ENCODE results near the gene SYNDIG1.

The SYNDIG1 gene

DNA sequence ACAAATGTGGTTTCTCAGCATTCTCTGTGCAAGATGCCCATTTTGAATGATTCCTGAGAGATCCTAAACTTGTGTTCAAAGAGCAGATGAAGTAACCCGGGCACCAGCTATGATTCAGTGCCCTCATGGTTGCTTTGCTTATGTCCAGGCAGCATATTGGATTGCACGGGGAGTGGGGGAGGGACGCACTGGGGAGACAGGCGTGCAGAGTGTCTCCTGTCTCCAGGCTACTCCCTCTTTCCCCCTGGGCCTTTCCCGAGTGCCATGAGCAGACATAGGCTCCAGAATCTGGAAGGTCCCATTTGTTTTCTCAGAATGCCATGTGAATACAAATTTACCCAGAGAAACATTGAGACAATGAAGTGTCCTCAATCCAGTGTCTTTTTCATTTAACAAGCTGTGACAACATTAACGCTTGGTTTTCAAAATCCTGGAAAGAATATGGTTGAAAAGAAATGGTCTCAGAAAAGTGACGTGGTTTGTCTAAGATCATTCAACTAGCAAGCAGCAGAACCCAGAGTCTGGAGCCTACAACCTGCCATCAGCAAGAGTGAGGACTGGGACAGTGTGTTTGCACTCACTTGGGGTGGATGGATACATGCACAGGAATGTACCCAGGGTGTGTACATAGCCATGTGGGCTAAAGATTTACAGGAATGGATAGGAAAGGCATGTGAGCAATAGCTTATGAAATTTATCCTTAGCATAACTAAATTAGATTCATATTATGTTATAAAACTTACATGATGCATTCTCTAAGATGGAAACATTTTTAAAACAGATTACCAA, 4.2 kb downstream of the SYNDIG1 start:
- no peak for DNase-seq (ENCODE audit: low read depth)

DNA sequence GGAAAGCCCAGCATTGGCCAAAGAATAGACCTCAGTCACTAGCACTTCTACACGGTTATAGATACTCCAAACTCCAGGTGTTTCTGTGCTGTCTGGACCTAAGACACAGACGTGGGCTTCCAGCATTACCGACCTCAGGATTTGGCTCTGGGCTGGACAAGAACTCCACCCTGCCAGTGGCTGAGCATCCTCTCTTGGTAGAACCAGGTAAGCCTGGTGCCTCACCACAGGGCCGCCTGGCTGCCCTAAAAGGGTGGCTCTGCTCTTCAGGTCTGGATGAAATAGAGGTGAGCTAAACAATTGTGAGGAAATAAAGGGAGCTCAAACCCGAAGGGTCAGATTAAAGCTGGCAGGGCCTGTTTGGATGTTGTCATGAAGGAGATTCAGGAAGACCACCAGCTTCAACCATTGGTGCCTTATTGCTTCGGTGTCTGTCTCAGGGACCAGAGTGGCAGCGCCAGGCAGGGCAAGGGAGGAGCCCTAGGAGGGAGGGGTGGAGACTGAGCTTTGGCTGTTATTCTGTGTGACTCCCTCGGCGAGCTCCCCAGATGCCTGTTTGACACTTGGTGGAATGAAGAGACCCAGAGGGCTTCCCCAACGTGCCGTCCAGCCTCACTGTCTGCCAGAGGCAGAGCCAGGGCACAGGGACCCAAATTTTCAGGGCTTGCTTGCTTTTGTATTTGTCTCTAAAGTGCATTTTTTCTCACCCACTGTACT, 8.6 kb downstream of the SYNDIG1 start:
- no peak for DNase-seq (ENCODE audit: low read depth)

DNA sequence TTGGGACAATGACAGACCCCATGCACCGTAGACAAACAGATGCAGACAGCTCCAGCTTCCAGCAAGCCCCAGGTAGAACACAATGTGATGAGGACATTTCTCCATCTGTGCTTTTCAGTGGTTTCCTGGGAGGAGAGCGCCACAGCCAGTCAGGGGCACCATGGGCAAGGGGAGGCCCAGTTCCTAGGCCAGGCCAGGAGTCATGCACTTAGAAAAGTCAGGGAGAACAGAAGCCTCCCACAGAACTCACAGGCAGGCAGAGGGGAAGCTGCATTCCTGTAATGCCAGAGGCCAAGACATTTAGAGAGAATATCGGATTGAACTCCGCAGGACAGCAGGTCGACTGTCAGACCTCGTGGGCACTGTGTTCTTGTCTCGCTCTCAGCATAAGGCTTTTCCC, 9.2 kb downstream of the SYNDIG1 start:
- DNase-seq (ENCODE audit: low read depth), result no peak

DNA sequence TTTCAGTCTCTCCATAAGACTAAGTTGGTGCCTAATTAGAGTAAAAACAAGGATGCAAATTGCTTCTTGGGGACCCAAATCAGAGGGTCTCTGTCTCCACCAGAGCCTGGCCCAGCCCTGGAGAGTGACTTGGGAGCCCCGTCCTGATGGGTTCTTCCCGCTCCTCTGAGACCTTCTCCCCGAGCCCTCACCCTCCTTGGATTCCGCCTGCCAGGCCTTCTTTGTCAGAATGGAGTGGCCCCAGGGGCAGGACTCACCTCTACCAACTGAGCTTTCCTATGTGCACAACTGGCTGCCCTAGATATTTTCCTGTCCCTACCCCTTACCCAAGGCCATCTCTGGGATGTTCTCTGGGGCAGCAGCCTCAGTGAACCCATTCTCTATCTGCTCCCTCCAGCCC, 9.7 kb downstream of the SYNDIG1 start:
- DNase-seq (ENCODE audit: low read depth), result no peak

DNA sequence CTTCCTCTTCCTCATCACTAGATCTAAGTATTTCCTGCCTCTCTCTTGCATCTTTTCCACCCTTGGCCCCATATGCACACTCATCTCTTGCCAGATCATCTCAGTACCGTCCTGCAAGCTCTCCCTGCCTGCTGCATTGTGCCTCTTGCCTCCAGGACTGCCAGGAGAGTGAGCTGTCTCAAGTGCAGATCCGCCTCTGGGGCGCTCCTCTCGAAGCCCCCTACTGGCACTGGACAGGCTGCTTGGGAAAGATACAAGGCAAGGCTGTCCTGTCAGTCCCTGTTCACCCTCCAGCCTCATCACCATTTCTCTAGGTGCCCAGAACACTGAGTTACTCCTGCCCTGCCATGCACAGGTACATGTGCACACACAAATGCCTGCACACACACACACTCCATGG, 10.2 kb downstream of the SYNDIG1 start:
- DNase-seq (ENCODE audit: low read depth), result no peak

DNA sequence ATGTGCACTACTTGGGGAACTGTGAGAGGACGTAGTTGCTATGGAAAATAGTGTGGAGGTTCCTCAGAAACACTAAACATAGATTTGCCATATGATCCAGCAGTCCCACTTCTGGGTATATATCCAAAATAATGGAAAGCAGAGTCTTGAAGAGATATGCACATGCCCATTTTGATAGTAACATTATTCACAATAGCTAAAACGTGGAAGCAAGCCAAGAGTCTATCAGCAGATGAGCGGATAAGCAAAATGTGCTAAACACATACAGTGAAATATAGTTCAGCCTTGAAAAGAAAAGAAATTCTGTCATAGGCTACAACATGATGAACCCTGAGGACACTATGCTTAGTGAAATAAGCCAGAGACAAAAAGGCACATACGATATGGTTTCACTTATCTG, 11.1 kb downstream of the SYNDIG1 start:
- DNase-seq (ENCODE audit: low read depth), result no peak

DNA sequence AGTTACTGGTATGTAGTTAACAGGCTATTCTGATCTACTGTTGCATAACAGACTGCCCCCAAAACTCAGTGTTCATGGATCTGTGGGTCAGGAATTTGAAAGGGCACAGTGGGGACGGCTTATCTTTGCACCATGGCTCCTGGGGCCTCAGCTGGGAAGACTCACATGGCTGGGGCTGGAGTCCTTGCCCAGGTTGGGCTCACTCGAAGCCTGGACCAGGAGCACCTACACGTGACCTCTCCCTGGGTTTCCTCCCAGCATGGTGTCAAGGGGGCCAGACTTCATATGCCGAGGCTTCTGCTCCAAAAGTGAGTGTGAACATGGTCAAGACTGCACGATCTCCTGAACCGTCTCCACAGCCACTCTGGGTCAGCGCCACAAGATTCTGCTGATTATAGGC, 11.7 kb downstream of the SYNDIG1 start:
- DNase-seq (ENCODE audit: low read depth), result no peak

DNA sequence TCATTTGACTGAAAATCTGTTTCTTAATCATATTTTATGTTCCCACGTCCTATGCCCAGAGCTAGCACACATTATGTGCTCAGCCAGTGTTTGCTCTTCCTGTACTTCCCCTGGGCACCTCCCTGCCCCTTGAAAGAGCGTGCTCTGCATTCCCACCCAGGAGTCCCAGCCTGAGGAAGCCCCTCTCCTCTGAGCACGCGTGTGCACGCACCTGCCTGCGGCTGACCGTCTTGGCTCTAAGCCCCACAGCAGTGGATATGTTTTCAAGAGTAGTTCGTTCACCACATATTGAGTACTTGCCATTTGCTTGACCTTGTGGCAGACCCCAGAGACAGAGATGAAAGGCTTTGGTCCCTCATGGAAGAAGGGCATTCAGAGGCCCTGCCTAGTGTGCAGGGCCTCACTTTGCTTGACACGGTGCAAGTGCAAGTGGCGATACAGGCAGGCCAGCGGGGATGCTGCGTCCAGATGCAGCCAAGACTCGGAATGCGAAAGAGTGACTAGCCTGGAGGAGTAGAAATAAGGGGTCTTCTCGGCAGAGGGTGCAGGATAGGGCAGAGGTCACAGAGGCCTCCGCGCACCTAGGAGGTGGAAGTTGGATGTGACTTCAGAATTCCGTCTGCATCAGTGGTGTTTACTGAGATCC, 14.1 kb downstream of the SYNDIG1 start:
- DNase-seq (ENCODE audit: low read depth), result no peak

DNA sequence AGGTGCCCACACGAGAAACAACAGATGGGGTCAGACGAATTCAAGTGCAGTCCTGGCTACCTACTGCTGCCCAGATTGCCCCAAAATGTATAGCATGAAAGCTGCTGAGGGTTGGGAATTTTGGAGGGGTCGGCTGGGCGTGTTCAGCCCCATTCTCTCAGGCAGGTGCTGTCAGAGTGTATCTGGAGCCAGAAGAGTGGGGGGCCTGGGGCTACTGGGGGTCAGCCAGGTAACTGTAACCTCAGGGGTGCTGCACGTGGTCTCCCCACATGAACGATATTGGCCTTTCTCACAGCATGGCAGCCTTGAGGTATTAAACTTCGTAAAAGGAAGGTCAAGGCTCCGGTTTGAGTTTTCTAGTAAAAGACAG, 14.6 kb downstream of the SYNDIG1 start:
- DNase-seq (ENCODE audit: low read depth), result no peak

DNA sequence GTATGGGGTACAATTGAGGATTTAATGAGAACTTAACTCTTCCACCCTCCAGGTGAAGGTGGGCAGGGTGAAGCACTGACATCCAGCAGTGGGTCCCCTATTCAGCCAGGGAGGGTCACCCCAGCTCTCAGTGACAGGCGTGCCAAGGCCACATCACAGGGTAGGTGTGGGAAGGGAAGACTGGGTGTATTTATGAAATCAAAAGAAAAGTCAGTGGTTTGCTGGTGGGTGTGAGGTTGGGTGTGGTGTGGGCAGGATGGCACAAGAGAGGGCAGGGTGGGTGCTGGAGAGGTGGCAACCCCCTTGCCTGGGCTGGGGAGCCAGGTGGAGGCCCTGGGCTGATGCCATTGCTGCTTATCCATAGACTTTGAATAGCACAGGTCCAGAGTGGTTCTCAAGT, 16.6 kb downstream of the SYNDIG1 start:
- DNase-seq (ENCODE audit: low read depth), result no peak

DNA sequence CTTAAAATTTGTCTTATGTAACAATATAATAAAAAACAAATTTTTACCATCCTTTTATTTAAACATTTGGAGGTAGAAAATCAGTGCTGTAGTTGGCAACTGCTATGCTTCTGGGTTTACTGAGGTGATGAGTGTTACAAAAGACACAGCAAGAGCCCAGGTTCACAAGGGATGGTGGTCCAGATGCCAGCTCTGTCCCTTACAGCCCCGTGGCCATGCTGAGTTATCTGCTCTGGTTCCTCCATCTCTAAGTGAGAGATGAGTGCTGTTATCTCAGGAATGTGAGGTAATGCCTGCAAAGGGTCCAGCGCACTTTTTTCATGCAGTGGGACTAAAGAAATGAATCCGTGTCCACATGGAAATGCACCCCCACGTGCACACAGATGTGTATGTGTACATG, 17.8 kb downstream of the SYNDIG1 start:
- no peak for DNase-seq (ENCODE audit: low read depth)

DNA sequence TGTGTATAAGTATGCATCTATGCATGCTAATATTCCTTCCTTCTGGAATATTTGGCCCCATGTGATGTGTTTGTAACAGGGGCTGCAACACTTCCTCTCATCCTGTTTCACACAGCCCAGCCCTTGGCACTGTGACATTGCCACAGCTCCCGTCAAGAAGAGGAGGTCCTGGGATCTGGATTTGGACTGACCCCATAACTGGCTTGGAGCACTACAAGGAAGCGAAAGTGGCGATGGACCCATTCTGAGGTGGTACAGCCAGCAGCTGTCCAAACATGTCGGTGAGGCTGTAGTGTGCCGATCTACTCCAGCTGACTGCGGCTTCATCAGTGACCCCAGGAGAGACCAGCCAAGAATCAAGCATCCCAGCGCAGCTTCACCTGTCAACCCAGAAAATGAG, 18.2 kb downstream of the SYNDIG1 start:
- DNase-seq (ENCODE audit: low read depth), result no peak

DNA sequence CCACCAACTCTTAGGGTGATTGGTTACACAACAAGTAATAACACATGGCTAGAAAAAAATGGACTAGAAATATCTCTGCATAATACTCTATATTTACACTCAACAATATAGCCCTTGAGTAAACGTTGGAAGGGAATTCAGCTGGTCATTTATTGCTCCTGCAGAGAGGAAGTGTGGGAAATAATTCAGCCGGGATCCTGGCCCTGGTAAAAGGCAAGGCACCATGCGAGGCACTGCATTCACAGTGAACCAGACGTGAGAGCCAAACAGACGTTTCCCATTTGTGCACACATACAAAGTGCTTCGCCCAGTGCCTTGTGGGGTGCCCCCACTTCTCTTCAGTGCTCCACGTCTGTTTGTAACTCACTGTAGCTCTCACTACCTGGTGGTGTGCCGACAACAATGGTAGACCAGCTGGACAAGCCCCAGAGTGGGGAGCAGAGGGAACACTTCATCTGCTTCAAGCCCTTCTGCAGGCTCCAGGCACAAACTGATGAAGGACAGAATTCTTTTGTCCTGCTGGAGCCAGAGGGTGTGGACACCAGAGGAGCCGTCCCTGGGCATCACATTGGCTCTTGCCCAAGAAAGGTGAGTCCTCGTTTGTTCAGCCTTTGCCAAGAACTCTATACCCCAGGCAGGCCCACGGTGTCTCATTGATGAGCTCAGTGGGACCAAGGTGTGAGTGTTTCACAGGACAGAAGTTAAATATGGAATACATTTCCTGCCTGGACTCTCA, 18.8 kb downstream of the SYNDIG1 start:
- DNase-seq (ENCODE audit: low read depth), result no peak

DNA sequence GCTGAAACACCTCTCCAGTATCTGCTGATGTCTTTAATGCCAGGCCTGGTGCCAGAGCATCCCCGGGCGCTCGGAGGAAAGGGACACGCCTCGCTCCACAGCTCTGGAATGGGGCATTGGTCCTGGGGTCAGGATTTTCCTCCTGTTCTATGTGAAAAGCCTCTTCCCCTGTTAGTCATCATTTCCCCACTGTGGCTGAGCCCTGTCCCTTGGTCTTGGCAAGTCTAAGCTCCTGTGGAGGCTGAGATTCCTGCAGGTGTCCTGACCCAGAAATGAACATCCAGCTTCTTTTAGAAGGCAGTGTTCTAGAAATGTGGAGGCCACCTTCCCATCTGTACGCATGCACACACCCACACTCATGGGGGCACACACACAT, 19.4 kb downstream of the SYNDIG1 start:
- DNase-seq (ENCODE audit: low read depth), result no peak

DNA sequence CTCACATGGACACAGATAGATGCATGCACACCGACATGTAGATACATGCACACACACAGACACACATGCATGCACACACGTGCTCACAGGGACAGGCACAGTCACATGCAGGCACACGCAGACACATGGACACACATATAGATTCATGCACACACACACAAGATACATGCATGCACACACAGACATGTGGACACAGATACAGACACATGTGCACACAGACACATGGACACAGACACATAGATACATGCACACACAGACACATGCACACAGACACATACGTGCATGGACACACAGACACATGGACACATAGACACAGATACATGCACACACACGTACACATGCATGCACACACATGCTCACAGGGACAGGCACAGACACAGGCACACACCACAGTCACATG, 19.8 kb downstream of the SYNDIG1 start:
- no peak for DNase-seq (ENCODE audit: low read depth)

DNA sequence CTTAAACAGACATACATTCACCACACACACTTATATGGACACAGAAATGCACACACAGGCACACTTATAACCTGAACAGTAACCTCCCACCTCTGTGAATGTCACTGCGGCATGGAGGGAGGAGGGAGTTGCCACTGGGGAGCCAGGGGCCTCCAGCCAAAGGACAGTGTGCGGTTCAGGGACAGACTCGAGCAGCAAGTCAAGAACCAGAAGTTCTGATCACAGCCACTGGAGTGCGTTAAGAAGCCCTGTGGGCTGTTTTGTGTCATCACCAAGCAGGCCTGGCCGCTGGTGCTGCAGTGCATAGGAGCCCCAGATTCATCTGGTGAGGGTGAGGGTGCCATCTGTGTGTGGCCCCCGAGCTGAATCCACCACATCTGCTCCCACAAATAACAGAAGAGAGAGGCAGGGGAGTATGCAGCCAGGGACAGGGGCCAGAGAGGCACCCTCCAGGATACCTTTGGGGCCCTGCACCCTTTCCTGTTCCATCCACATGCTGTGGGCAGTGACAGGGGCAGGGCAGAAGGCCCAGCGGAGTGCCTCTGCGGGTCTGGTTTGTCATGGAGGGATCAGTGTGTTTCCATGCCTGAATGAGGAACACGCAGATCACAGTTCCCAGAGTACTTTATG, 20.3 kb downstream of the SYNDIG1 start:
- no peak for DNase-seq (ENCODE audit: low read depth)

DNA sequence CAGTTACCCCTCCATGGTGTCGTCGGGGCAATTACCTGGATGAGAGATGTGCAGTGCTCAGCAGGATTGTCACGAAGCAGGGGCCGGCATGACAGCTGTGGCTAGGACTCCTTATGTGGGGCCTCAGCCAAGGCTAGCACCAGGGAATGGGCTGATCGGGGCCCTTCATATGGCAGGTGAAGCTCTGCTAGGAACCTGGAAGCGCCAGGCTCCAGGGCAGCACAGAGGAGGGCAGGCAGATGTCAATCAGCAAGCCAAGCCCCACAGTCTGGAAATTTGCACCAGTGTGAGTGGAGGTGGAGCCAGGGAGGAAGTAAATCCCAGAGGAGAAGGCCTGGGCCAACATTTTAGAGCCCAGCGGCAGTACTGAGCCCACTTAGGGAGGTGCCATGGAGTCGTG, 21.2 kb downstream of the SYNDIG1 start:
- no peak for DNase-seq (ENCODE audit: low read depth)

DNA sequence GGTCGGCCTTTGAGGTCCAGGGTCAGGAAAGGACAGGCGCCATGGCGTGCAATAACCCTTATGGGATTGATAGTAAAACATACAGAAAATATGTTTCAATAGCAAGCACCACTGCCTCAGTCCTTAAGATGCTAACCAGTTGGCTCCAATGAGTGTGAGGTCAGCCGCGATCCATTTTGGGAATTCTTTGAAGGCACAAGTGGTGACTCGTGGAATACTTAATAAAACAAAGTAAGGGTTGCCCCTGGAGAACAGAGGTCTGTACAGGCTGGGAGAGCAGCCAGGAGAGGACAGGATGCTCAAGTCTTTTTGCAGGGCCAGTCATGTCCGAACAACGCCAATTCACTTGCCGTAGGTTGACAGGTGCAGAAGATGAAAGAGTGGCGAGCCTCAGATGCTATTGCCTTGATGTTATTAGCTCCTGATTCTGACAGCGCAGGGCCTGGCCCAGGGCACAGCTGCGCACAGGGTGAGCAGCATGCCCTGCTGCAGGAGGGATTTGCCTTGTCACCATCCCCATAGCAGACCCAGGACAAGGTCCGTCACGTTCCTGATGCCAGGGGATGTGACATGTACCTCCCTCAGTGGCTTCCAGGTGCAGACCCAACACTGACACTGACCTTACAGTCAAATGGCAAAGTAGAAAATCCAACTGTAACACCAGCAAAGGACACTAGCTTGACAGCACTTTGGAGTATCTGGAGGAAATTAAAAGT, 21.8 kb downstream of the SYNDIG1 start:
- no peak for DNase-seq (ENCODE audit: low read depth)

DNA sequence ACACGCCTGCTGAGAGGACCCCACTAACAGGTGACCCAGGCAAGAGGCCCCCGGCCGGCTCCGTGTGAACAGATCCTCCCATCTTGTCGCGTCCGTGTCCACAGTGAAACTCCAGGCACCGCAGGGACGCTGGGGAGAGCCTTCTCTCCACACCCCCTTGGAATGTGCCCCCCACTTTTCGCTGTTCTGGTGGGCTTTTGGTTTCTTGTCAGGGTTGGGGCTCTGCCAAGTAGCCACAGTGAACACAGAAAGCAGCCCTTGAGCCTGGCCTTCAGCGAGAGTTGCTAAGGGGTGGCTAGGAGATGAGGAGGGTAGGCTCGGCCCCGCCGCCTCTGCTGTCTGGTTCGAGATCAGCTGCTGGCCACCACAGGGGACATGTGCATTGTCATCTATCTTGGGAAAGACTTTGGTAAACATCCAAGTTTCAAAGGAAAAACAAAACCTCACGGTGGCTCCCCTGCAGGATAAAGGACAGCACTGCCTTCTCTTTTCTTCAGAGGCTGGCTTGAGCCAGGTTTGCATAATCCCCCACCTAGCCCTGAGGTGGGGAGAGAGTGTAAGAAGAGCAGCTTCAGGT, 22.7 kb downstream of the SYNDIG1 start:
- no peak for DNase-seq (ENCODE audit: low read depth)

DNA sequence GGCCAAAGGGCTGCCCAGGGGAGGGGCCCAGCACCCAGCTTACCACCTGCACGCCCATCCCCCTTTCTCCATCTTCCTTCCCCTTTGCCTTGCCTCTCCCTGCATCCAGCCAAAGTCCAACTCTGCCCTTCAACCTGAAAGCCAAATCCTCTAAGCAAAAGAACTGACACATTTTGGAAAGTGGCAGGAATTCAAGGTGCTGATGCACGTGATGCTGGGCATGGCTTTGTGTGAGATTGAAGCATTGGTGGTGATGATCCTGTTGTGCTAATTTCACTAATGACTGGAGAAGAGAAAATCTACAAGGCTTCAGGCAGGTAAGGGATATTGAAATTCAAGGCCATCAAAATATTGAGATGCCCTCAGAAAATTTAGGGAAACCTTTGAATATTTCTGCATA, 23.3 kb downstream of the SYNDIG1 start:
- DNase-seq (ENCODE audit: low read depth), result no peak

DNA sequence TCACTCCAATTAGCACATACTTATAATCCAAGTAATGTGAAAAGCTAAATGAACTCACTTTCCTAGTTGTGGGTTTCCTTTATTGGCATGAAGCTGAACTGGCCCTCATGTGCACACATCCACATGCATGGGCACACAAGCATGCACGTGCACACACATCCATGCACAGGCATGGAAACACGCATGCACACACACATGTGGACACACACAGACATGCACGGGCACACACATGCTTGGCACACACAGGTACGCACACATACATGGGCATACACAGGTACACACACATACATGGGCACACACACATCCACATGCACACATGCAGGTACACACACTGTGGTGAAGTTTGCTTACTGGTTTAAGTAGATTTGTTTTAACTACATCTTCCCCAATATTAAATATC, 23.8 kb downstream of the SYNDIG1 start:
- no peak for DNase-seq (ENCODE audit: low read depth)
